B cell (primary cell): ENCODE data around the gene OR6M1.

ENCODE experiments used
- EZH2 ChIP-seq: IDR thresholded peaks from 2 replicates; pipeline ENCODE4 v1.6.1; 2012; ENCODE audit warnings: borderline replicate concordance, low read depth, mild to moderate bottlenecking, moderate library complexity, low read length; ENCODE audit not compliant: insufficient read depth, poor library complexity, severe bottlenecking
- TF ChIP-seq, protein P1 (sequence below): fragments of 200-600 bp; IDR thresholded peaks from one replicate; pipeline ENCODE4 v1.8.0; 2022; ENCODE audit warnings: antibody characterized with exemption, mild to moderate bottlenecking

DNA sequence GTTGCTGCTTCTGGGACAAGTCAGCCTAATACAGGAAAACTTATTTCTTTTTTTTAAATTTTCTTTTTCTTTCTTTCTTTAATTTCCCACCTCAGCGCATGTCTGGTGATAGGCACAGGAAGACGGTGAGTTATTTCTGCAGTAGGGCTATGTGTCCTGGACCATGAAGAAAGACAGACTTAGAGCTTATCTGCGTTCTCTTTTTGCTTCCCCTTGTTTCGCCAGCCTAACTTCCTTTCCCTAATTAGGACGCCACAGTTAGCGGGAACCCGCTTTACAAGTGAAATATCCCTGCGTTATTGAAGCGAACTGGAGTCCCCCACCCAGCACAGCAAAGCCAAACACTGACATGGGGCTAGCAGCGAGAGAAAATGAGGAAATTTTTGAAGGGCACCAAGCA, 8.6 kb downstream of the OR6M1 start:
- no peak for TF ChIP-seq EZH2
- TF ChIP-seq, protein P1, sequence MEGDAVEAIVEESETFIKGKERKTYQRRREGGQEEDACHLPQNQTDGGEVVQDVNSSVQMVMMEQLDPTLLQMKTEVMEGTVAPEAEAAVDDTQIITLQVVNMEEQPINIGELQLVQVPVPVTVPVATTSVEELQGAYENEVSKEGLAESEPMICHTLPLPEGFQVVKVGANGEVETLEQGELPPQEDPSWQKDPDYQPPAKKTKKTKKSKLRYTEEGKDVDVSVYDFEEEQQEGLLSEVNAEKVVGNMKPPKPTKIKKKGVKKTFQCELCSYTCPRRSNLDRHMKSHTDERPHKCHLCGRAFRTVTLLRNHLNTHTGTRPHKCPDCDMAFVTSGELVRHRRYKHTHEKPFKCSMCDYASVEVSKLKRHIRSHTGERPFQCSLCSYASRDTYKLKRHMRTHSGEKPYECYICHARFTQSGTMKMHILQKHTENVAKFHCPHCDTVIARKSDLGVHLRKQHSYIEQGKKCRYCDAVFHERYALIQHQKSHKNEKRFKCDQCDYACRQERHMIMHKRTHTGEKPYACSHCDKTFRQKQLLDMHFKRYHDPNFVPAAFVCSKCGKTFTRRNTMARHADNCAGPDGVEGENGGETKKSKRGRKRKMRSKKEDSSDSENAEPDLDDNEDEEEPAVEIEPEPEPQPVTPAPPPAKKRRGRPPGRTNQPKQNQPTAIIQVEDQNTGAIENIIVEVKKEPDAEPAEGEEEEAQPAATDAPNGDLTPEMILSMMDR = no peak
